HG03460 (cell line): Measurements from ENCODE around the gene ABL1.

Source experiments
- ATAC-seq: cut with Tn5 transposase; IDR thresholded peaks from one replicate; pipeline ENCODE4 v1.9.1; 2021; ENCODE audit not compliant: unreplicated experiment

The ABL1 gene

DNA sequence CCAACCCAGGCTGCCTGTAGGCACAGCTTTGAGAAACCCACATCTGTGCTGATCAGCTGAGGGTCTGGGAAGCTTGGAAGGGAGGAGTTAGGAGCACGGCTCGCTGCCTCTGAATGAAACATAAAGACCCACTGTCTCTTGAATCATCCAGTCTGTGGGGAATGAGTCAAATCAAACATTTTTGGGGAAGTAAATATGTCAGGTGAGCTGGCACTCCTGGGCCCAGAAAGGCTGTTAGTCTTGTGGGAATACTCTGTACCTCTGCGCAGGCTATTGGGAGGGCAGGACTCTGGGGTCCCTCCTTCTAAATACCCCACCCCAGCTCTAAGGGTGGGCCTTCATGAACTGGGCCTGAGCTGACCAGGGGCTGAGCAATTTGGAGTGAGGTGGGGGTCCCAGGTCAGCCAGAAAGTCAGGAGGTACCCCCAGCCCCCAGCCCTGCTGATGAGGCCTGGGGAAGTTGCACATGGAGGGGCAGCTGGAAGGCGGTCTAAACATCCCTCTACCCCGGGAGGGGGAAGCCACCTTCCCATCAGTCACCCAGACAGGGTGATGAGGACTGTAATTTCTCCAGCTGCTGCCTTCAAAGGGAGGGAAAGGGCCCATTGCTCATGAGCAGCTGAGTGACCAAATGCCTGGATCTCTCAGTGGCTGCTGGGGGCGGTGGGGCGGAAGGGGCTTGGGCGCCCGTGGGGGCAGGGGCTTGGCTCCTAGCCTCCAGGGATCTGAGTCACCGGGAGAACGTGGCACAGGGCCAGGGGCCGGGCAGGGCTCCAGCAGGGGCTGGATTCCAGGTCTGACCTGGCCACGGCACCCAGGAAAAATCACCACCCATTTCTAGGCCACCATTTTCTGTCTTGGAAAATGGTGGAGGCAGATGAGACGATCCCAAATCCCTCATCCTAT is 93.2 kb downstream of the ABL1 start:
- no peak for ATAC-seq

DNA sequence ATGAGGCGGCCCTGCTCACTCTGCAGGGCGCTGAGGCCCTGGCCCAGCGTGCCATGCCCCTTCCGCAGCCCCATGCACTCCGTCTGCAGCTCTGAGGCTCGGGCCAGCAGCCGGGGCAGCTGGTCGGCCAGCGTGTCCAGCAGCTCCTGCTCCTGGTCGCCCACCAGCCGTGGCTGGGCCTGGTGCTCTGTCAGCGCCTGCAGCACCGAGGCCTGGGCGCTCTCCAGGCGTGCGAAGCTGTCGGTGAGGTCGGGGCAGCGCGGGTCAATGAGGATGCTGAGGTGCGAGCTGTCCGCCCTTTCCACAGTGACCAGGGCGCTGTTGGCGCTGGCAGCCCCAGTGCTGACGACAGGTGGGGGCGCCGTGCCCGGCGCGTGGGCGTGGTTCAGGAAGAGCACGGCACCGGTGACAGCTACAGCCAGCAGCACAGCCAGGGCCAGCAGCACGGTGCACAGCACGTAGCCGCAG is 94.6 kb downstream of the ABL1 start:
- ATAC-seq = no peak

GRCh38 chr9:130930132-130930803 is 95.2 kb downstream of the ABL1 start:
- ATAC-seq = no peak

- no peak for ATAC-seq
Measured at GRCh38 chr9:130930804-130931349, 95.8 kb downstream of the ABL1 start.

DNA sequence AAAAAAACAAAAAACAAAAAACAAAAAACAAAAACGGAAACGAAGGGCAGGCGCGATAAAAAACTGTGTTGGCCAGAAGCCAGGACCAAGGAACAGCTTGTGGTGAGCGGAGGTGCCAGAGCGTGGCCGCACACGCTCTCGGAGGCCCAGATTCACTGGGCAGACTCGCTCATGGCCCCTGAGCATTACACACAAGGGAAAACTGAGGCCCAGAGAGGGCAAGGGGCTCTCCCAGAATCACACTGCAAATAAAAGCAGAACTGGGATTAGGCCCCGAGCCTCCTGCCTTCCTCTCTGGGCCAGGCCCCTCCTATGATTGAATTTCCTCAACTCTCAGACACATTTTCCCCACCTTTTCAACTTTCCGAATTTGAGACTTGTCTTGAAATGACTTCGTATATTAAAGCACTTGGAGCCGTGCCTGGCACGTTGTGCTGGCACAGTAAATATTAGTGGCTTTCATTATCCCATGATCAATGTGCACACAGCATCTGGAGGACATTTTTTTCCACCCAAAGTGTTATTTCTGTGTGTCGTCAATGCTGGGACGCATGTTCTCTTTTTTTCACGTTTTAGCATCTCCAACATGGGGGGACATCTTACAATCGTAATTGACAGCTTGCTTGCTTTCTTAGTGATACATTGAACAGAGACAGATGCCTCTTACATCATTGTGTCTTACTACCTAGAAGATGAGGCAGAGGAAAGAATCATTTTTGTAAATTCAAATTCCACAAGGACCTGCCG is 96.6 kb downstream of the ABL1 start:
- no peak for ATAC-seq

- no peak for ATAC-seq
Measured at GRCh38 chr9:130932255-130933079, 97.4 kb downstream of the ABL1 start.

- ATAC-seq = no peak
Measured at GRCh38 chr9:130933114-130934046, 98.3 kb downstream of the ABL1 start.

- no peak for ATAC-seq
Measured at GRCh38 chr9:130934246-130934645, 99.2 kb downstream of the ABL1 start.

DNA sequence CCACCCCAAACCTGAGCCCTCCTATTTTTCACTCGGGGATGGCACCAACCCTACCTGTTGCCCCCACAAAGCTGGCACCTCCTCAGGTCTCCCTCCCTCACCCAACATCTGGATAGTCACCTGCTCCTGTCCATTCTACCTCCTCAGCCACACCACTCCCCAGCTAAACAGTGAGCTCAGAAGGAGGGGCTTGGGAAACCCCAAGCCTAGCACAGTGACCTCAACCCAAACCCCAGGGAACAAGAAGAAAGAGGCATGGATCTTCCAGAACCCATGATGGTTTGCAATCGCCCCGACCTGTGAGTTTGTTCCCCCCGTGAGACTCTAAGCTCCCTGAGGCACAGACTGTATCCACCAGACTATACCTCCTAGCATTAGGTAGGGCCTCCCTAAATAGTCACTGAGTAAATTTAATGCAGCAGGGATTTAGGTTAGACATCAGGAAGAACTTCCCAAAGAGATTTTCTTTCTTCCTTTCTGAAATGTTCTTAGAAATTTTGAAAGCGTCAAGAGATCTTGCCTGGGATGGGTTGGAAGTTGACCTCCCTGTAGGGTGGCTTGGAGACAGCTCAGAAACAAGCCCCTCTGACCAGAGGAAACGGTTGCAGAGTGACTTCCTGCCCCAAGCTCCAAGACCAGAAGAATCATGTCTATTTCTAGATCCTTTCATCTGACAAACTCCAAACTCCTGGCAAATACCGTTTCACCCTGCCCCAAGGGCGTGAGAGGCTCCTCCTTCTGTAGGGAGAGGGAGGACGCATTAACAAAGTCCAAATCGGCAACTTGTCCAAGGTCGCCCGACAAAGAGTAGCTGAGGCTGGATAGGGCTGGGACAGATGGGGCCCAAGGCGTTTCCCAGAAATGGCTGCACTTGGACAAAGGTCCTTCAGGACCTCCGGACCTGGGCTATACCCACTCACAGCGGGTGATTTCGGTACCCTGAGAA is 99.9 kb downstream of the ABL1 start:
- no peak for ATAC-seq

DNA sequence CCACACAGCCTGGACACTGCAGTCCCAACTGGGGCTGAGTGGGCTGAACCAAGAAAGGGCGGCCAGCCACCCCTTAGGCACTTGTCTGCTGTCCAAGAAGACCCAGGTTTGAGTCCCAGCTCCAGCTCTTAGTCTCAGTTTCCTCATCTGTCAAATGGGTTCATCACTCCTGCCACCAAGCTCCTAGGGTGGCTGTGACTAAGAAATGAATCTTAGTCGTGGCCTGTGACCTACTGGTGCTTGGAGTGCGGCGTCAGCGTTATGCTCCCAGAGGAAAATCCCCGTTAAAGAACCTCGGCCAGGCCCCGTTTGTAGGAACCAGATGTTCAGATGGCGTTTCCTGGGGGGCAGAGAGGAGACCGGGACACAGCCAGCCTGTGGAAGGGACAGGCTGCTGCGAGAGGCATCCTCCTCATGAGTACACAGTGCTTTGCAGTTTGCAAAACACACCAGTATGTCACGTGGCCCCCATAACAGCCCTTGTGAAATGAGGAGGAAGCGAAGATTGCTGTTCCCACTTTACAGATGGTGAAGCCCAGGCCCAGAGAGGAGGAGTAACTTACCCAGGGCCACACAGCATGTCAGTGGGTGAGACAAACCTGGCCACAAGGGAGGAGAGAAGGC is 100.7 kb downstream of the ABL1 start:
- ATAC-seq = no peak

DNA sequence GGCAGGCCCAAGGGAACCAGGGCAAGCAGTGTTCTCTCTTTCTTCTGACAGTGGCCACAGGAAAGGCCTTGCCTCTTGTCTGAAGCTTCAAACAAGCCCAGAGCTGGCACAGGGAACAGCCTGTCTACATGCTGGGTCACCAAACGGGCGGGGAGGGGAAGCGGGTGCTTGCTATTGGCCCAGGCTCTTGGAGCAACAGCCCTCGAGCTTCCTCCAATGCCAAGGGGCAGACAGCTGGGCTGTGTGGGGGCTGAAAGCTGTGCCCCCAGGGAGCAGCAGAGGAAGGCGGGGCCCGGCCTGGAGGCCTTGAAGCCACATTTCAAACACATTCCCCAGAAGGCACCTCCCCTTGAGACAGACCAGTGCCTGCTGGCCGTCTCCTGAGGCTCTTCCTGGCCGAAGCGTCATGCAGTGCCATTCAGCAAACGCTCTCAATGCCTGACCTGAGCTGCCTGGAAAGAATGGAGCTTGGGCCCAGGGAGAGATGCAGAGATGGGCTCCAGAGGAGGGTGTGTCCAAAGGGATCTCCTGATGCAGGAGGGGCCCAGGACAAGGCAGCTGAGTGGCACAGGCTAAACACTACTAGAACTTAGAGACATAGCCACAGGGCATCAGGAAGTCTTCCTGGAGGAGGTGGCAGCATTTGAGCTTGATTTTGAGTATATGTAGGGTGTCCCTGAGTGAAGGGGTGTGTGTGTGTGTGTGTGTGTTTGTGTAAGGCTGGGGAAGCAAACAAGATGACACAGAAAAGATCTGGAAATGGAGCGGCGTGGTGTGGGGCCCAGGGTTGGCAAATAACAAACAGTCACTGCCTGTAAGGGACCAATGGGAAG is 101.4 kb downstream of the ABL1 start:
- ATAC-seq = no peak
